DMS79 treated with DMSO at 0.1 percent for 48 hours (cell line): ENCODE results near the gene FGD2.
"Not testable (repeated sequence)": the region's sequence is repeated elsewhere in the genome, so short reads cannot be mapped to it uniquely, and the experiment has no call there.

Experiments used
- DNase-seq: peaks from one replicate; lab custom pipeline; 2025; lab: John Stamatoyannopoulos, UW

Gene FGD2

DNA sequence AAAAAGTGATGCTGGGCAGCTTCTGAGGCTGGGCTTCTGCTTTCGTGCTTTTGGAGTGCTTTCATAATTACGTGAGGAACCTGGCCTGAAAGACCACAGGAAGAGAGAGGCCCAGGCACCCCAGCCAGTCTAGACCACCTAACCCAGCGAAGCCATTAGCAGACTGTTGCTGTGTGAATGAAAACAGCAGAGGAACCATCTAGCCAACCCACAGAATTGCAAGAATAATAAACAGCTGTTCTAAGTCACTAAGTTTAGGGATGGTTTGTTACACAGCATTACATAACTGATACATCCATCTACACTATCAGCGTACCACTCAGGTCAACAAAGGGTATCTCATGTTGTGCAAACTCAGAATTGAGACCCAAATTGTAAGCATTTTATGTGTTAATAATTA lies 34.5 kb downstream of the FGD2 start:
- no peak for DNase-seq

DNA sequence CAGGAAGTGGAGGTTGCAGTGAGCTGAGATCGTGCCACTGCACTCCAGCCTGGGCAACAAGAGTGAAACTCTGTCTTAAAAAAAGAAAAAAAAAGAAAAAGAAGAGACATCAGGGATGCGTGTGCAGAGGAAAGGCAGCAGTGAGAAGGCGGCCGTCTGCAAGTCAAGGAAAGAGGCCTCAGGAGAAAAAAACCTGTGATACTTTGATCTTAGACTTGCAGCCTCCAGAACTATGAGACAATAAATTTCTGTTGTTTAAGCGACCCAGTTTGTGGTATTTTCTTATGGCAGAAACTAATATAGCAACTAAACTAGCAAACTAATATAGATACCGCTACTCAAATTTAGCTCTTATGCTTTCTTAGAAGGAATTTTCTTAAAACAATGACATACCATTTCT lies 36.1 kb downstream of the FGD2 start:
- DNase-seq, result no peak

DNA sequence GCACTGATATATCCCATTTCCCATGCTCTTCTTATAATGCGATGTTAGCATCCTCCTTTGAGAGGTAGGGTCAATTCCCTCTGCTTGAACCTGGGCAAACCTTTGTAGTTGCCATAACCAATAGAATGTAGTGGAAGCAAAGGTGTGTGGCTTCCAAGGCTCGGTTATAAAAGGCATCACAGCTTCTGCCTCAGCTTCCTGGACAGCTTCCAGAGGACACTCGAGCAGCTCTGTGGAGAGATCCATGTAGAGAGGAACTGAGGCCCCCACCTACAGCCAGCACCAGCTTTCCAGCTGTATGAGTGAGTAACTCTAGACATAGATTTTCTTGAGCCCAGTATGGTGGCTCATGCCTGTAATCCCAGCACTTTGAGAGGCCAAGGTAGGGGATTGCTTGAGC lies 36.7 kb downstream of the FGD2 start:
- DNase-seq, result peak; percentile 35

DNA sequence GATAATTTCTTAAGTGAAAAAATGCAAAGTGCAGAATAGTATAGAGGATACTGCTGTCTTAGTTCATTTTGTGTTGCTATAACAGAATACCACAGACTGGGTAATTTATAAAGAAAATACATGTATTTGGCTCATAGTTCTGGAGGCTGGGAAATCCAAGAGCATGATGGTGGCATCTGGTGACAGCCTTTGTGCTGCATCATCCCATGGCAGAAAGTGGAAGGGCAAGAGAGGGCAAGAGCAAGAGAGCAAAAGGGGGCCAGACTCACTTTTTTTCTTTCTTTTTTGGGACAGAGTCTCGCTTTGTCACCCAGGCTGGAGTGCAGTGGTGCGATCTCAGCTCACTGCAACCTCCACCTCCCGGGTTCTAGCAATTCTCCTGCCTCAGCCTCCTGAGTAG lies 37.6 kb downstream of the FGD2 start:
- DNase-seq, result not testable (repeated sequence)

DNA sequence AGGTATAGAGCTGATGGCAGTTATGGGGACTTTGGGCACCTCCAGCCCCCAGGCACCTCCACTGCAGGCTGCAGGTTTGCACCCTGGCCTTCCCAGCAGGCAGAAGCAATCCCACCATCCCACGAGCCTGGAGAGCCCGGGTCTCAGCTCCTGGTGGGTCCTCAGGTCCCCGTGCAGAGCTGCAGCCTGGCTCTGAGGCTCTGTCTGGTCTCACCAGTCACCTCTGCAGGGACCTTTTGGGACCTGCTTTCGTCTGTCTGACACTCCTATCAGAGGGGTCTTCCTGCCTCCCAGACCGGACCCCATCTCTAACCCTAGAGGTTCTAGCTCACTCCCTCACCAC lies 41.9 kb downstream of the FGD2 start:
- DNase-seq, result no peak

DNA sequence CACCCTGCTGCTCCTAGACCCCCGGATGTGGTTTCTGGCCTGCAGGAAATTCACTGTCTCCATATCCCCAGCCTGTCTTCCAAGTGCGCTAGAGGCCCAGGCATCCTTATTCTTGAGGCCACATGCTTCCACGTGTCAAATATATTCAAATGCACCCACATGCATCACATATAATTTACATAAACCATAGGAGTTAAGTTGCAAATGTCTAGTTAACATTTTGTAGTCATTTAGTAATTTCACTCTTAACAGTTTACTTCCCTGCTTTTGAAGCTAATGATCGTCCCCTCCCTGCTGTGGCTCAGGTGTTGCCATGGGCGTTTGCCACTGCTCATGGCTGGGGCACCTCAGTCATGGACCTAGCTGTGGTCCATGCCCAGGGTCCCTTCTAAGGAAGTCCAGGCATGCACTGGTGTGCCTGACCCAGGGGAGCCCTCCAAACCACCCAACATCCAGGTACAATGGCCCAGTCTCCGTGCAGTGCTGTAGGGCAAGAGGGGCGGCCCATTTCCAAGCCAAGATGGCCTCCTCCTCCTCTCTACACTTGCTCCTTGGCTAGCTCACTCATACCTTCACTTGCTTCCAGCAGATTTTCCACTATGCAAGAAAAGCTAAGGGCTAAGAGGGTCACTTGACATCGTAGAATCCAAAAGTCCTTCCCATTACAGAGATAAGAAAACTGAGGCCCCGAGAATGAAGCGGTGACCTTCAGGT lies 42.4 kb downstream of the FGD2 start:
- DNase-seq, result no peak

DNA sequence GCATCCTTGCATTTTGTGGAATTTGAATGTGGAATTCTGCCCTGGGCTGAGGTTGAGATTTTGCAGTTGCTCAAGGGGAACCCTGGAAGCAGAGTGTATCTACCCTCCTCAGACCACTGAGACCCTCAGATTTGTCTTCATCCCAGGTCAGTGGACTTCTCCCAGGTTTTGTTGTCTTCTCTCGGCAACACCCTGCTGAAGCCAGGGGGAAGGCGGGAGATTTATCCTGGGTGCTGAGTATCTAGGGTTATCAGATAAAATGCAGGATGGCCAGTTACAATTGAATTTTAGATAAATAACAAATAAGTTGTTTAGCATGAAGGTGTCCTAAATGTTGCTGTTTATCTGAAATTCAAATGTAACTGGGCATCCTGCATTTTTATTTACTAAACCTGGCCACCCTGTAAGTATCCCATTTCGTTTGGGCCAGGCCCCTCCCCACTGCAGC lies 43.0 kb downstream of the FGD2 start:
- no peak for DNase-seq

DNA sequence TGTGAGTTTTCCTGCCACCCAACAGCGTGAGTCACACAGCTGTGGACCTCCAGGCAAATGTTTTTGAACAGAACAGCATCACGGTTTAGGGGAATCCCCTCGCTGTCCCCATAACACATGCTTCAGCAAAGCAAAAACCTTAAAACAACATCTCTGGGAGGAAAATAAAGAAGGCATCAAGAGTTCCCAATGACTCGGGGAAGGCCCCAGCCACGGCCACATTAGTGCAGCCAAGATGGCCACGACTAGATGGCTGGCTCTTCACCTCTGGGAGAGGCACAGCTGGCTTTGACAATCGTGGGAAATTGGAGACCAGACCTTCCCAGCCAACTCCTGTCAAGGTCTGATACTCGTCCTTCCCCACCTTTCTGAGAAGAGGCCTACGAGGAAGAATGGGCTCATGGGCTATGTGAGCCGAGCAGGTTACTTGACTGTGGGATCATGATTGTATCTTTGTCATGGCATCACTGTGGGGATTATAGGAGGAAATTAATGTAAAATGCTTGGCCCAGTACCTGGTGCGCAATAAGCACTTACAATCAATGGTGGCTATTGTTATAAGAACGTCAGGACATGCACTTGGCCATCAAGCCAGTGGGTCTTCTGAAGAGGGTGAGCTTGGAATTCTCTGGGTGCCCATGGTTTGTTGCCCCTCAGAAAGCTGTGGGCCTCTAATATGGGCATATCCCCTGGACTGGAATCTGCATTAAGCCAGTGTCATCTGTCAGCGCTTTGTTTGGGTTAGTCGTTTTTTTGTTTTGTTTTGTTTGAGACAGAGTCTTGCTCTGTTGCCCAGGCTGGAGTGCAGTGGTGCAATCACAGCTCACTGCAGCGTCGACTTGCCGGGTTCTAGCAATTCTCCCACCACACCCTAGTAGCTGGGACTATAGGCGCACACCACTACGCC lies 43.6 kb downstream of the FGD2 start:
- no peak for DNase-seq

DNA sequence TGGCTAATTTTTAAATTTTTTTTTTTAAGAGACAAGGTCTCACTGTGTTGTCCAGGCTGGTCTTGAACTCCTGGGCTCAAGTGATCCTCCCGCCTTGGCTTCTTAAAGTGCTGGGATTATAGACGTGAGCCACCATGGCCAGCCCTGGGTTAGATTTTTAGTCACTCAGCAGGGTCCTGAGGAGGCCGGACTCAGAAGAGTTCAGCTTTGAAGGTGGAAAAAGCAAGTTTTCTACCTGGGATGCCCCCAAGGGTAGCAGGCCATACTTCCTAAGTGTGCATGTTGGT lies 44.2 kb downstream of the FGD2 start:
- no peak for DNase-seq

DNA sequence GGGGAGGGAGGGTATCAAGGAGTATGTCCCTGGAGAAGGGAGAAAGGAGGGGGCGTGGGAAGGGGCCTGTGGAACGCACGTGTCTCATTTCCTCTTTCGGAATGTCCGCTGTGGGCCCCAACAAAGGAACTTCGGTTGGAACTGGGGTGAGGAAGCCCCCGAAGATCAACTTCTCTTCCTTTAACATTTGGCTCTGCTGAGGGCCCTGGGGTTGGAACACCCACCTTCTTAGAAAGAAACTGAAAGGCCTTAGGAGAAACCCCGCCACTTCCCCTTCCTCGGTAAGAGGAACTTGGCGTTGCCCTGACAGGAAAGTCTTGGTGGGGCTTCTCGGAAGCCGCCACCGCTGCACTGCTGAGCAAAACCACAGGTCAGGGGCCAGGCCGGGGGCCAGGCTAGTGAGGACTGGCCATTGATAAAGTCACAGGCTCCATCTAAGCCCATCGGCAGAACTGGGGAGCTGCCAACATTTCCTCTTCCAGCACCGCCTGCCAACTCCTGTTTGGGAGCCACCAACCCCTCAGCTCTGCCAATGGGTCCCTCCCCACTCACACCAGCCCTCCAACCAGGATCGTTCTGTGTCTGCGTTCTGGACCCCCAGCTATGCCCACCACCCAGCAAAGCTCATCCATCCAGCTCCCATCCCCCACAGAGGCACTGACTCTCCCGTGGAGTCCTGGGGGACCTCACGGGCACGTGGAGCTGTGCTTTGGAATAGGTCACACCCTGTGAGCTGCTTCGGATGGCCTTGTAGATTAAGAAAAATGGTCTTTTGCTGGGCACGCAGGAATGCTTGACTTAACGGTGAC lies 44.8 kb downstream of the FGD2 start:
- no peak for DNase-seq

DNA sequence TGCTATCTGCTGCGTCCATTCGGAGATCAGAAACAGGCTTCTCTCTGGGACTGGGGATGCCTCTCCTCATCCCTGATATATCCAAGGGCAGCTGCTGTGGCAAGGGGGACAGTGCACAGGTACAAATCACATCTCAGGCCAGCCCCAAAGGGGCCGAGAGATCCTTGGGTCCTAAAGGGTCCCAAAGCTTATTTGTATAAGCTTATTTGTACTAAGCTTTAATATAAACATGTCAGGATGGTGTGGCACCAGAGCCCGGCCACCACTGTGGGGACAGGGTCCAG lies 45.3 kb downstream of the FGD2 start:
- DNase-seq, result no peak

DNA sequence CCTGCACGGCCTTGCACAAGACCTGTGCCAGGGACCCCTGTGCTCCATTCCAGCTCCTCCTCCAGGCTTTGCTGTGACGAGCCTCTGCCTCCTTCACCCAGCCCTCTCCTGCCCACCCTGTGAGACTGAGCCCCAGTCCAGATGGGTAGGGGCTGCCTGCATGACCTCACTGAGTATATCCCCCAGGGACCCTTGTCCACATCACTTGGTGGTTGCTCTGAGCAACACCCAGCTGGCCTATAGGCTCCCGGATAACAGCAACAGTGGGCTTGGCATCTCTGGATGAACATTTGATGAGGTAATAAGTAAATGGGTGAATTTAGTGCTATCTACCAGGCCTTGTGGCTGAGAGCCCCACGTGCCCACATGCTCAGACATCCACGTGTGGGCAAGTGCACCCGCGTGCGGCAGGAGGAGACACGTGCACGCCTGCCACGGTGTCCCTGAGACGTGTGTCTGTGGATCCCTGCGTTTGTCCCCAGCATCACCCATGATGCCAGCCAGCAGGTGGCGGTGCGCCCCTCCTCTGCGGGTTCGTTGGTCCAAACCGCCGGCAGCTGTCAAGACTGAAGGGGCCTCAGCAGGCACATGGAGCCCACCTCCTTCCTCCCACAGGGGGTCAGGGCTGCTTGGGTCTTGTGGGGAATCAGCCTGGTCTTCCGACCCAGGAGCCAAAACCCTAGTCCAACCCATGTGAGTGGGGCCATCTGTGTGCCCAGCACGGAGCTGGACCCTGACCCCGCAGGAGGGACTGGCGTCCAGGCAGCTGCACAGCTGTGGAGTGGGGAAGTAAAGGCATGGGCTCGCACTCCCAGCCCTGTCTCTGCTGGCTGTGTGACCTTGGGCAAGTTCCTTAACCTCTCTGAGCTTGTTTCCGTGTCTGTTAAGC lies 45.9 kb downstream of the FGD2 start:
- DNase-seq, result peak; percentile 77

DNA sequence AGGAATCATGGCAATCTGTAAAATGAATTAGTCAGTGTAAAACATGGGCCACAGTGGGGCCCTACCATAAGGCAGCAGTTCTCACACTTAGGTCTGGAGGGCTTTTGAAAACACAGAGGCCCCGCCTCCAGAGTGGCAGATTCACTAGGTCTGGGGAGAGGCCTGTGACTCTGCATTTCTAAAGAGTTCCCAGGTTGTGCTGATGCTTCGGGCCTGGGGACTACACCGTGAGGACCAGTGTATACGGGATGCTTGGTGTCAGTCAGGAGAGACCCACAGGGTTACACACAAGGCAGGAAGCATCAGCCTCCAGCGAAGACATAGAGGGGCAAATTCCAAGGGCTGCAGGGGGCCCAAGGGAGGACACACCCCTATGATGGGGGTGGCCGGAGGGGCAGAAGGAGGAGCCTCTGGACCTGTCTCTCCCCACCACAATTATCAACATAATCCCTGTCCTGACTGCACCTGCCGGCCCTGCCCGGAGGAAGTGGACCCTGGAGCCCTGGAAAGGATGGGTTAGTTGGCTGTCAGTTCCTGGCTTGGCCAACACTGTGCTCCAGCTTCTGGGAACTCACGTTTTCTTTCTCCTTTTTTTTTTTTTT lies 46.7 kb downstream of the FGD2 start:
- DNase-seq, result no peak

DNA sequence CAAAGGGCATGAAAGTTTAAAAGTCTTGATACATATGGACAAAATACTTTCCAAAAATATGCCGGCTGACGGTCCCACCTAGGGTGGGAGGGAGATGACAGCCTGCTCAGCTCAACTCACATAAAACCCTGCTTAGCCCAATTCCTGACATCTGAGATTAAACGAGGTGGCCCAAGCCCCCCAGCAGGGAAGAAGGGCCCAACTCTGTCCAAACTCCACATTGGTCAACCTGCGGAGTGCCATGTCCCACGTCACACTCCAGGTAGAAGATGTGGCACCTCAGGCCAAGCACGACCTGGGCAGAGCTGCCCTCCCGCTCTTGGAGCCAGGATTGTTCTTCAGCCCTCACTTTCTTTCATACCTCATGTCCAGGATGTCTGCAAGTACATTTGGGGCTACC lies 48.2 kb downstream of the FGD2 start:
- DNase-seq, result no peak

DNA sequence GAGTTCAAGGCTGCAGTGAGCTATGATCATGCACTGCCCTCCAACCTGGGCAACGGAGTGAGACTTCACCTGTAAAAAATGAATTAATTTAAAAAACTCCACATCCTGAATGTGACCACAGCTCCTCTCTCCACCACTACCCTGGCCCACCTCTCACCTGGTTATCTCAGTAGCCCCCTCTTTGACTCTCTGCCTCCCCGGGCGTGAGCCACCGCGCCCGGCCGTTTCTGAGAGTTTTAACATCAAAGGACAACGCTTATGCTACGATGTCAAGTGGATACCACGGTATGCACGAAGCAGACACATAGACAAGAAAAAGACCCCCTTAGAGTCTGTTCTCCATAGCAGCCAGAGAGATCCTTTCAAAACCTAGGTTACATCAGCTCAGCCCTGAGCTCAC lies 48.7 kb downstream of the FGD2 start:
- DNase-seq, result no peak

DNA sequence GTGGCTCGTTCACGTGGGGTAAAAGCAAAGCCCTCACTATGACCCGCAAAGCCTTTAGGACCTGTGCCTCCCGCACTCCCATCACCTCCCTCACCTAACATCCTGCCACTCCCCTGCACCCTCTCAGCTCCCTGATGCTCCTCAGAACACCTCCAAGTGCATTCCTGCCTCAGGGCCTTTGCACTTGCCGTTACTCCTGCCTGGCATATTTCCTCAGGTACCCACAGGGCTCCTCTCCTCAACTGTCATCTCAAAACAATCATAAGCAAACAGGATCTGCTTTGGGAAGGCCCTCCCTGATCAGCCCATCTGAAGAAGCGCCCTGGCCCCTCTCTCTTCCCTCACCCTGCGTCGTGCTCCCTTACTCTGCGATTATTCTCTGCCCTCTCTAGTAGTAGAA lies 49.1 kb downstream of the FGD2 start:
- no peak for DNase-seq

DNA sequence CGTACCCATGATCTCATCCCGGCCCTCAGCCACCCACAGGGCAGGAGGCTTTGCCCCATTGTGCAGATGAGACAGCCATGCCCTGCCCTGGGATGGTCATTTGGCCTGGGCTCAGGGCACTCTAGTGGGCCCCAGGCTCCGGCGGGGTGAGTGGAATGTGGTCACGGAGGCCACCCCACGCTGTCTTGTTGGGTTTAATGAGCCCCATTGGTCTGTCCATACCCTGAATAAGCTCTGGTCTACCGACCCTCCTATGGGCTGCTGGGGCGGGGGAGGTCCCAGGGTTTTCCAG lies 50.6 kb downstream of the FGD2 start:
- DNase-seq, result no peak

DNA sequence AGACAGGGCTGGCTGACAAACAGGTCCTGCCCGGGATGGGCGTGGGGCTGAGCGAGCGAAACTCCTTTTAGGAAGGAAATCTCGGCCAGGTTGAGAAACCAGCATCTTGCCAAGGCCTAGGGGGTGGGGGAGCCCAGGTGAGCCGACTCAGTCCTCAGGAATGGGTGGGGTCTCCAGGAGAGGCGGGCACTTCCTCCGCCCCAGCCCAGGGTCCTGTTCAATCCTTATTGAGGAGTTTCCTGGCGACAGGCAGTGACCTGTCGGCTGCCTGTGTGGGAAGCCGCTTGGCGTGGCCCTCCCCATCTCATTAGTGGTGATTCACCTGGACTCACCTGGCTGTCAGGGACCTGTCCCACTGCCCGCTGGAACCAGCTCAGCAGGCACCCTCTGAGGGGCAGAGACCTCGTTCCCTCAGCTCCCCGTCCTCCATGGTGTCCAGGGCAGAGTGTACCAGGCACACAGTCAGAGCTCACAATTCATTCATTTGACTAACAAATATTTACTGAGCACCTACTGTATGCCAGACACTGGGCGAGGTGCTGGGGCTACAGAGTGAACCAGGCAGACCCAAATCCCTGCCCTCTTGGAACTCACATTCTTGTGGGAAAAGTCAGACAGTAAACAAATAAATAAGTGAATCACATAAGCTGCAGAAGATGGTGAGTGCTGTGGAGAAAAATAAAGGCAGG lies 51.1 kb downstream of the FGD2 start:
- DNase-seq, result no peak

DNA sequence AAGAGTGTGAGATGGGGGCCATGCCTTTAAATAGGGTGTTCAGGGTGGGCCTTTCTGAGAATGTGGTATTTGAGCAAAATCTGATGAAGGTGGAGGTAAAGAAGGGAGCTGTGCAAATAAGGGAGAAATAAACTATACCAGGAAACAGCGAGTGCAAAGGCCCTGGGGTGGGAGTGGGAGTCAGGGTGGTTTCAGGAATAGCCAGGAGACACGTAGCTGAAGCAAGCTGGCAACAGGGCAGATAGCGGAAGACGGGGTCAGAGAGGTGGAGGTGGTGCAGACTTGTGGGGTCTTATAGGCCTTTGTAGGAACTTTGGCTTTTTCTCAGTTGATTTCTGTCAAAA lies 51.6 kb downstream of the FGD2 start:
- no peak for DNase-seq

DNA sequence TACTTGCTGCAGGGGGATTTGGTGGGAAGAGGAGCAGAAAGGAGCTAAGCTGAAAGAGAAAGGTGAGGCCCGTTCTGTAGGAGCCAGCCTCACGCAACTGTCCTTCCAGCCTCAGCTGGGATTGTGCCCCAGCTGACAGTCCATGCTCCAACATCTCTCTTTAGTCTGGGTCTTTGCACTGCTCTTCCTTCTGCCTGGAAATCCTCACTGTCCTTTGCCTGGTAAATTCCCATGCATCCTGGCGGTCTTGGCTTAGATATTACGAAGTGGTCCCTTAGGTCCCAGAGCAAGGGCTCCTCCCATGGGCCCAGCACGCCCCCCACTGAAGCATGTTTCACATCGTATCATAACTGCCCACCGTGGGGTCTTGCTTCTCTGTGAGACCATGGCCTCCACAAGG lies 52.2 kb downstream of the FGD2 start:
- no peak for DNase-seq

DNA sequence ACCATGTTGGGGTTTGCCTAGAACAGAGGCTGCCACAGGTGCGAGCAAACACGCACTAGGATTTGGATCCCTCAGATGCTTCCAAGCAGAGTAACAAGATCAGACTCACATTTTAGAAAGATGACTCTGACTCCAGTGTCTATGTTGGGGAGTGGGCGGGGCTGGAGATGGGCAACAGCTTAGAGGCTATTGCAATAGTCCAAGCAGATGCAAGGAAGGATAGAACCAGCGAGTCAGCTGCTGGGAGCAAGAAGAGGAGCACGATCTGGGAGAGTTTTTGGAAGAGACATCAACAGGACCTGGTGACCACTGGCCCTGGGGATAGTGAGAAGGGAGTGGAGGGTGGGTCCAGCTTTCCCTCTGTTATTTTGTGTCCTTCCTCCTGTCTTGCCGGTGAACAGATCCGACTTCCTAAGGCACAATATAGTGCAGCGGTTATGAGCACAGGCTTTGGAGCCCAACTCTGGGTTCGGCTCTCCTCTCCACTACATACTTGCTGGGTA lies 52.7 kb downstream of the FGD2 start:
- no peak for DNase-seq
